Hepatocyte (in vitro differentiated cells): Measurements from ENCODE around the gene PSG3. TPM values are rescaled to one million over a fixed set of nuclear protein-coding genes. Genes with fewer than 3 reads are reported as not detected.

Source experiments
- DNase-seq: peaks from one replicate; pipeline ENCODE4 v3.0.0-alpha.2; 2016; ENCODE audit warnings: low spot score
- H2AFZ ChIP-seq: fragments of 200-600 bp; sonication (generic); 2 replicates; pipeline ENCODE4 v1.6.0; 2016; ENCODE audit warnings: antibody characterized with exemption, mild to moderate bottlenecking
- H3K27ac ChIP-seq: fragments of 200-600 bp; sonication (generic); 2 replicates; pipeline ENCODE4 v1.5.1; 2016; ENCODE audit warnings: mild to moderate bottlenecking
- H3K27me3 ChIP-seq: fragments of 200-600 bp; sonication (generic); 2 replicates; pipeline ENCODE4 v1.6.1; 2016
- H3K36me3 ChIP-seq: fragments of 200-600 bp; sonication (generic); replicated peaks from 2 replicates; pipeline ENCODE4 v1.5.1; 2016; ENCODE audit warnings: low read depth; ENCODE audit not compliant: insufficient read depth
- H3K4me1 ChIP-seq: fragments of 200-600 bp; sonication (generic); 2 replicates; pipeline ENCODE4 v1.5.1; 2016; ENCODE audit warnings: mild to moderate bottlenecking, moderate library complexity; ENCODE audit not compliant: insufficient read depth
- H3K4me2 ChIP-seq: fragments of 200-600 bp; sonication (generic); 2 replicates; pipeline ENCODE4 v1.6.0; 2016
- H3K4me3 ChIP-seq: fragments of 200-600 bp; sonication (generic); 2 replicates; pipeline ENCODE4 v1.5.1; 2016; ENCODE audit warnings: mild to moderate bottlenecking
- H3K79me2 ChIP-seq: fragments of 200-600 bp; sonication (generic); 2 replicates; pipeline ENCODE4 v1.6.0; 2017; ENCODE audit warnings: mild to moderate bottlenecking
- H3K9me2 ChIP-seq: fragments of 200-600 bp; sonication (generic); replicated peaks from 2 replicates; pipeline ENCODE4 v1.6.0; 2017; ENCODE audit warnings: mild to moderate bottlenecking; ENCODE audit not compliant: insufficient read depth
- H3K9me3 ChIP-seq: fragments of 200-600 bp; sonication (generic); 2 replicates; pipeline ENCODE4 v1.5.1; 2016; ENCODE audit warnings: low read depth, mild to moderate bottlenecking
- H4K20me1 ChIP-seq: fragments of 200-600 bp; sonication (generic); 2 replicates; pipeline ENCODE4 v1.6.0; 2016; ENCODE audit warnings: mild to moderate bottlenecking; ENCODE audit not compliant: insufficient read depth, poor library complexity, severe bottlenecking
- CTCF ChIP-seq: fragments of 200-600 bp; sonication (generic); IDR thresholded peaks from 2 replicates; pipeline ENCODE4 v1.5.1; 2016; ENCODE audit warnings: antibody characterized with exemption, mild to moderate bottlenecking; ENCODE audit not compliant: poor library complexity
- EZH2 ChIP-seq: fragments of 200-600 bp; sonication (generic); IDR thresholded peaks from 2 replicates; pipeline ENCODE4 v1.6.1; 2016; ENCODE audit warnings: antibody characterized with exemption, mild to moderate bottlenecking, borderline replicate concordance
- EZH2phosphoT487 ChIP-seq: fragments of 200-600 bp; sonication (generic); IDR thresholded peaks from one replicate; pipeline ENCODE4 v1.6.1; 2018; ENCODE audit warnings: antibody characterized with exemption, mild to moderate bottlenecking, low read depth, moderate library complexity; ENCODE audit not compliant: unreplicated experiment, severe bottlenecking
- WGBS: methylation state at CpG from one replicate; pipeline ENCODE4 v1.1.6; 2016; ENCODE audit warnings: low lambda C conversion rate; ENCODE audit errors: missing lambda C conversion rate; 5-methylcytosine and 5-hydroxymethylcytosine counted together
- polyA plus RNA-seq: library from polyadenylated mRNA; unstranded; fragments of >200 nt; fragmentation: Nextera tagmentation; extraction: Ambion mirVana; gene quantifications from 2 replicates; pipeline ENCODE4 v1.2.1, GENCODE V29; 2016
- total RNA-seq: library from RNA; depleted of rRNA; stranded (reverse); fragments of >200 nt; gene quantifications from 2 replicates; pipeline ENCODE4 v1.2.3, GENCODE V29; 2014

PSG3 gene
- total and polyA plus RNA-seq, 2 experiments from 2014 or later, result not detected

- DNase-seq, result no peak
- H3K27ac ChIP-seq, result no peak overlapping the region
- H3K9me3 ChIP-seq, result no peaks in the 10 kb centered on the region
- no peaks in the 10 kb centered on the region for H3K9me2 ChIP-seq
- no peaks in the 10 kb centered on the region for H3K79me2 ChIP-seq
- 92% methylated on average over 22 of the region's 22 CpGs for WGBS
- H2AFZ ChIP-seq, result no peak overlapping the region
- no peaks in the 10 kb centered on the region for H3K27me3 ChIP-seq
- no peaks in the 10 kb centered on the region for H3K4me1 ChIP-seq
- no peak overlapping the region for H3K4me3 ChIP-seq
- H3K36me3 ChIP-seq, result no peaks in the 10 kb centered on the region
- no peaks in the 10 kb centered on the region for H4K20me1 ChIP-seq
- TF ChIP-seq EZH2 (no peak), EZH2phosphoT487 (no peak), CTCF (no peak)
- no peak overlapping the region for H3K4me2 ChIP-seq
These were observed 42.4 kb downstream of the PSG3 start for GRCh38 chr19:42697884-42698283.

GRCh38 chr19:42695811-42696503 lies 44.3 kb downstream of the PSG3 start:
- Histone ChIP-seq H3K4me3 (no peak overlapping the region), H3K27me3 (no peaks in the 10 kb centered on the region), H3K4me2 (no peak overlapping the region), H3K27ac (no peak overlapping the region), H3K9me3 (no peaks in the 10 kb centered on the region), H3K4me1 (no peaks in the 10 kb centered on the region), H4K20me1 (no peaks in the 10 kb centered on the region), H3K79me2 (no peaks in the 10 kb centered on the region), H3K36me3 (no peaks in the 10 kb centered on the region), H3K9me2 (no peaks in the 10 kb centered on the region), H2AFZ (no peak overlapping the region)
- TF ChIP-seq CTCF (no peak), EZH2phosphoT487 (no peak), EZH2 (no peak)
- 68% methylated on average over 12 of the region's 12 CpGs for WGBS
- no peak for DNase-seq

- TF ChIP-seq EZH2 (no peak), CTCF (no peak), EZH2phosphoT487 (no peak)
- Histone ChIP-seq H3K79me2 (no peaks in the 10 kb centered on the region), H3K27me3 (no peaks in the 10 kb centered on the region), H3K9me2 (no peaks in the 10 kb centered on the region), H3K4me2 (no peak overlapping the region), H3K9me3 (no peaks in the 10 kb centered on the region), H3K4me3 (no peak overlapping the region), H4K20me1 (no peaks in the 10 kb centered on the region), H2AFZ (no peak overlapping the region), H3K27ac (no peak overlapping the region), H3K36me3 (no peaks in the 10 kb centered on the region), H3K4me1 (no peaks in the 10 kb centered on the region)
- no peak for DNase-seq
- 66% methylated on average over 5 of the region's 5 CpGs for WGBS
These were observed 46.4 kb downstream of the PSG3 start for GRCh38 chr19:42693760-42694350.
